ENCODE measurements around the gene ACSF3. TPM values are rescaled to one million over a fixed set of nuclear protein-coding genes. Genes with fewer than 3 reads are reported as not detected.
A peak's percentile ranks its signal among the peaks of the same experiment; 100 is the strongest.
"Not testable (repeated sequence)": the region's sequence is repeated elsewhere in the genome, so short reads cannot be mapped to it uniquely, and the experiment has no call there.

Gene ACSF3
- total RNA-seq, 4 donors from 2014 or later: 26.1 to 55.1 (median 32.5) TPM

- WGBS: 79% methylated on average over 3 of the region's 44 CpGs
- no peaks in the 10 kb centered on the region for H3K36me3 ChIP-seq
- no peaks in the 10 kb centered on the region for H3K9me3 ChIP-seq
- DNase-seq (ENCODE audit: low spot score in 2 of 2): no peak
- TF ChIP-seq EP300 (IDR thresholded peaks at IDR 0.05) (no peak), POLR2A (IDR thresholded peaks at IDR 0.05) (no peak), POLR2AphosphoS5 (IDR thresholded peaks at IDR 0.05) (no peak), CTCF (IDR thresholded peaks at IDR 0.05) (no peak)
- peak overlapping the region; percentile 46 for H3K4me3 ChIP-seq
- peaks cover 15% of the 10 kb centered on the region for H3K27me3 ChIP-seq
- H3K4me1 ChIP-seq: peaks cover 22% of the 10 kb centered on the region
- H3K27ac ChIP-seq: no peak overlapping the region
These were observed 97.6 kb downstream of the ACSF3 start for GRCh38 chr16:89191033-89191900.

- Histone ChIP-seq H3K27ac (no peak overlapping the region), H3K4me1 (peaks cover 22% of the 10 kb centered on the region), H3K9me3 (no peaks in the 10 kb centered on the region), H3K36me3 (no peaks in the 10 kb centered on the region), H3K27me3 (peaks cover 15% of the 10 kb centered on the region), H3K4me3 (peak overlapping the region; percentile 46)
- no peak for TF ChIP-seq POLR2AphosphoS5 (IDR thresholded peaks at IDR 0.05)
- TF ChIP-seq POLR2A (IDR thresholded peaks at IDR 0.05): no peak
- TF ChIP-seq EP300 (IDR thresholded peaks at IDR 0.05): no peak
- TF ChIP-seq CTCF (IDR thresholded peaks at IDR 0.05): no peak
- peak in 1 of 2 donors; percentile 65 for DNase-seq (ENCODE audit: low spot score in 2 of 2)
- no CpG with 5 or more reads among the region's 19 CpGs for WGBS
These were observed 98.2 kb downstream of the ACSF3 start for GRCh38 chr16:89191901-89192185.

GRCh38 chr16:89192186-89192955 is 98.7 kb downstream of the ACSF3 start:
- H3K27ac ChIP-seq, H3K9me3 ChIP-seq, H3K36me3 ChIP-seq: not testable (repeated sequence)
- peak in 1 of 2 donors; percentile 81 for DNase-seq (ENCODE audit: low spot score in 2 of 2)
- H3K4me1 ChIP-seq: peaks cover 22% of the 10 kb centered on the region
- H3K4me3 ChIP-seq: peak overlapping the region; percentile 46
- 3% methylated on average over 27 of the region's 63 CpGs for WGBS
- H3K27me3 ChIP-seq: peaks cover 15% of the 10 kb centered on the region

- Histone ChIP-seq H3K36me3 (no peaks in the 10 kb centered on the region), H3K27me3 (peaks cover 19% of the 10 kb centered on the region), H3K4me3 (no peak overlapping the region), H3K9me3 (no peaks in the 10 kb centered on the region), H3K4me1 (peaks cover 22% of the 10 kb centered on the region), H3K27ac (no peak overlapping the region)
- TF ChIP-seq POLR2AphosphoS5 (IDR thresholded peaks at IDR 0.05): no peak
- no peak for TF ChIP-seq EP300 (IDR thresholded peaks at IDR 0.05)
- no peak for TF ChIP-seq POLR2A (IDR thresholded peaks at IDR 0.05)
- TF ChIP-seq CTCF (IDR thresholded peaks at IDR 0.05): no peak
- peak in 1 of 2 donors; percentile 70 for DNase-seq (ENCODE audit: low spot score in 2 of 2)
- WGBS: 3% methylated on average over 23 of the region's 39 CpGs
These were observed 99.4 kb downstream of the ACSF3 start for GRCh38 chr16:89192956-89193575.

- peak in 1 of 2 donors; percentile 70 for DNase-seq (ENCODE audit: low spot score in 2 of 2)
- no peak overlapping the region for H3K4me3 ChIP-seq
- 72% methylated on average over 13 of the region's 38 CpGs for WGBS
- TF ChIP-seq CTCF (IDR thresholded peaks at IDR 0.05) (no peak), EP300 (IDR thresholded peaks at IDR 0.05) (no peak), POLR2AphosphoS5 (IDR thresholded peaks at IDR 0.05) (no peak), POLR2A (IDR thresholded peaks at IDR 0.05) (no peak)
- peaks cover 22% of the 10 kb centered on the region for H3K4me1 ChIP-seq
- no peak overlapping the region for H3K27ac ChIP-seq
- no peaks in the 10 kb centered on the region for H3K9me3 ChIP-seq
- H3K27me3 ChIP-seq: peaks cover 26% of the 10 kb centered on the region
- no peaks in the 10 kb centered on the region for H3K36me3 ChIP-seq
These were observed 100.1 kb downstream of the ACSF3 start for GRCh38 chr16:89193576-89194293.
